Aorta (tissue), 5 donors: ENCODE results near the gene UAP1L1. TPM values are rescaled to one million over a fixed set of nuclear protein-coding genes. Genes with fewer than 3 reads are reported as not detected.
A peak's percentile ranks its signal among the peaks of the same experiment; 100 is the strongest.

Source experiments
- ATAC-seq: fragments of 200-7000 bp; cut with Tn5 transposase; one replicate; pipeline ENCODE4 v1.9.1; 2022; ENCODE audit warnings: moderate library complexity; ENCODE audit not compliant: low FRiP score
- DNase-seq, 2 donors: peaks; one replicate each; pipeline ENCODE4 v3.0.0-alpha.2; 2020
- H3K27ac ChIP-seq, 2 donors: one replicate each; pipeline ENCODE4 v1.5.1; 2013; ENCODE audit warnings: low read length in 2 of 2, mild to moderate bottlenecking in 2 of 2, moderate library complexity in 2 of 2, control low read depth in 1 of 2, inconsistent platforms in 1 of 2, low read depth in 1 of 2
- H3K27me3 ChIP-seq, 2 donors: one replicate each; pipeline ENCODE4 v1.6.1; 2013; ENCODE audit warnings: control low read depth in 1 of 2, low read length in 1 of 2, mild to moderate bottlenecking in 1 of 2, moderate library complexity in 1 of 2; ENCODE audit not compliant: insufficient read depth in 2 of 2, control insufficient read depth in 1 of 2
- H3K36me3 ChIP-seq, 2 donors: one replicate each; pipeline ENCODE4 v1.6.1; 2013; ENCODE audit warnings: control low read depth in 1 of 2, low read length in 1 of 2, mild to moderate bottlenecking in 1 of 2; ENCODE audit not compliant: insufficient read depth in 2 of 2, control insufficient read depth in 1 of 2
- H3K4me1 ChIP-seq, 2 donors: one replicate each; pipeline ENCODE4 v1.6.1; 2013; ENCODE audit warnings: low read length in 2 of 2, control low read depth in 1 of 2, mild to moderate bottlenecking in 1 of 2, moderate library complexity in 1 of 2; ENCODE audit not compliant: insufficient read depth in 2 of 2, control insufficient read depth in 1 of 2
- H3K4me3 ChIP-seq, 2 donors: one replicate each; pipeline ENCODE4 v1.5.1; 2013; ENCODE audit warnings: low read length in 2 of 2, control low read depth in 1 of 2, mild to moderate bottlenecking in 1 of 2
- H3K9me3 ChIP-seq: one replicate; pipeline ENCODE4 v1.6.1; 2013; ENCODE audit warnings: mild to moderate bottlenecking, low read length; ENCODE audit not compliant: control insufficient read depth
- WGBS, 2 donors: extraction: QIAGEN DNeasy Blood & Tissue Kit; methylation state at CpG; one replicate each; pipeline ENCODE4 v1.1.7; 2013; 5-methylcytosine and 5-hydroxymethylcytosine counted together
- intact Hi-C, 2 donors: fragments of 100-400 bp; cut with DNase I; formaldehyde crosslinking; loops; one replicate each; pipeline versions ENCODE4 v1.14.2 to v1.15.0; 2022
- polyA plus RNA-seq, 2 donors: library from polyadenylated mRNA; stranded (reverse); fragments of 200-250 nt; gene quantifications; one replicate each; pipeline ENCODE4 v1.2.3, GENCODE V29; 2013
- total RNA-seq, 2 donors: library from RNA; stranded (reverse); fragmentation: NEBNext Ultra II Directional; extraction: Animal tissue kit (Norgen Biotek cat#: 25700); gene quantifications; one replicate each; pipeline ENCODE4 v1.2.1, GENCODE V29; 2021
- donor health status: healthy with polysubstance abuse.
- donor health status: Bipolar disorder and iron deficiency.
- donor health status: DM: no; HTN: no; CAD: no.
- donor health status: DM: no; HTN: no; CAD: no.
- donor health status: DM: yes; HTN: yes; CAD: no.

The UAP1L1 gene
- total and polyA plus RNA-seq, 4 donors: 4.1 to 20.6 (median 10.5) TPM

- no peaks in the 10 kb centered on the region for H3K36me3 ChIP-seq
- peak within 1 kb of the TSS; percentile 42 to 53 for H3K4me3 ChIP-seq
- intact Hi-C loops: no loop called here
- no peaks in the 10 kb centered on the region for H3K27me3 ChIP-seq
- ATAC-seq: peak; percentile 69
- no peaks in the 10 kb centered on the region for H3K9me3 ChIP-seq
- no peaks in the 10 kb centered on the region for H3K4me1 ChIP-seq
- no peak within 1 kb of the TSS for H3K27ac ChIP-seq
- DNase-seq: peak; percentile 84 to 93
- 0% methylated on average over 43 to 57 of the region's 57 CpGs for WGBS, 2 donors
Observed at GRCh38 chr9:137046088-137046787, 31.1 kb upstream of the UAP1L1 start, which contains the start of gene NPDC1. TSS of gene NPDC1 (minus strand) at chr9:137046177. CDS start at chr9:137045989, 188 bp downstream.

- Histone ChIP-seq H3K27ac (no peak overlapping the region), H3K4me1 (no peaks in the 10 kb centered on the region), H3K9me3 (no peaks in the 10 kb centered on the region), H3K36me3 (no peaks in the 10 kb centered on the region), H3K4me3 (no peak overlapping the region), H3K27me3 (no peaks in the 10 kb centered on the region)
- no peak for DNase-seq
- no peak for ATAC-seq
- 21 to 26% methylated on average over 58 to 72 of the region's 72 CpGs for WGBS, 2 donors
- intact Hi-C loops: no loop called here
Observed at GRCh38 chr9:137048655-137049543, 28.4 kb upstream of the UAP1L1 start.

GRCh38 chr9:137049544-137050449 lies 27.5 kb upstream of the UAP1L1 start:
- 53 to 66% methylated on average over 35 to 38 of the region's 38 CpGs for WGBS, 2 donors
- intact Hi-C loops: no loop called here
- no peak overlapping the region for H3K27ac ChIP-seq
- H3K27me3 ChIP-seq: no peaks in the 10 kb centered on the region
- no peaks in the 10 kb centered on the region for H3K36me3 ChIP-seq
- ATAC-seq (no peak), DNase-seq (peak in 1 of 2 donors; percentile 59)
- H3K9me3 ChIP-seq: no peaks in the 10 kb centered on the region
- H3K4me1 ChIP-seq: no peaks in the 10 kb centered on the region
- H3K4me3 ChIP-seq: no peak overlapping the region

- H3K27me3 ChIP-seq: no peaks in the 10 kb centered on the region
- DNase-seq: no peak
- no peaks in the 10 kb centered on the region for H3K4me1 ChIP-seq
- H3K9me3 ChIP-seq: no peaks in the 10 kb centered on the region
- no peak overlapping the region for H3K4me3 ChIP-seq
- WGBS, 2 donors: 92 to 98% methylated on average over 4 to 5 of the region's 5 CpGs
- H3K27ac ChIP-seq: no peak overlapping the region
- ATAC-seq: no peak
- intact Hi-C loops: no loop called here
- no peaks in the 10 kb centered on the region for H3K36me3 ChIP-seq
Observed at GRCh38 chr9:137050570-137050969, 26.7 kb upstream of the UAP1L1 start.

- Histone ChIP-seq H3K27ac (no peak overlapping the region), H3K4me1 (no peaks in the 10 kb centered on the region), H3K36me3 (no peaks in the 10 kb centered on the region), H3K27me3 (no peaks in the 10 kb centered on the region), H3K4me3 (no peak overlapping the region), H3K9me3 (no peaks in the 10 kb centered on the region)
- ATAC-seq: no peak
- intact Hi-C loops: no loop called here
- no peak for DNase-seq
- WGBS, 2 donors: 93 to 94% methylated on average over 16 to 17 of the region's 17 CpGs
Observed at GRCh38 chr9:137051145-137051724, 26.1 kb upstream of the UAP1L1 start.

GRCh38 chr9:137052293-137052692 lies 25.0 kb upstream of the UAP1L1 start:
- Histone ChIP-seq H3K27ac (no peak overlapping the region), H3K36me3 (no peaks in the 10 kb centered on the region), H3K4me3 (no peak overlapping the region), H3K4me1 (no peaks in the 10 kb centered on the region), H3K9me3 (no peaks in the 10 kb centered on the region), H3K27me3 (no peaks in the 10 kb centered on the region)
- ATAC-seq (no peak), DNase-seq (no peak)
- intact Hi-C loops: no loop called here
- 74 to 87% methylated on average over 8 of the region's 8 CpGs for WGBS, 2 donors

GRCh38 chr9:137052998-137053943 lies 24.0 kb upstream of the UAP1L1 start:
- ATAC-seq: no peak
- no peak overlapping the region for H3K27ac ChIP-seq
- no peaks in the 10 kb centered on the region for H3K27me3 ChIP-seq
- DNase-seq: no peak
- H3K9me3 ChIP-seq: no peaks in the 10 kb centered on the region
- intact Hi-C loops: no loop called here
- H3K36me3 ChIP-seq: no peaks in the 10 kb centered on the region
- H3K4me1 ChIP-seq: no peaks in the 10 kb centered on the region
- no peak overlapping the region for H3K4me3 ChIP-seq
- WGBS, 2 donors: 24 to 26% methylated on average over 59 to 71 of the region's 71 CpGs
